Cortex of kidney (tissue), 1 donor: ENCODE data around the gene METAP1D.
A peak's percentile ranks its signal among the peaks of the same experiment; 100 is the strongest.
"Not testable (repeated sequence)": the region's sequence is repeated elsewhere in the genome, so short reads cannot be mapped to it uniquely, and the experiment has no call there.

ENCODE experiments used
- DNase-seq: peaks from one replicate; lab custom pipeline; 2025; lab: John Stamatoyannopoulos, UW

Gene METAP1D

DNA sequence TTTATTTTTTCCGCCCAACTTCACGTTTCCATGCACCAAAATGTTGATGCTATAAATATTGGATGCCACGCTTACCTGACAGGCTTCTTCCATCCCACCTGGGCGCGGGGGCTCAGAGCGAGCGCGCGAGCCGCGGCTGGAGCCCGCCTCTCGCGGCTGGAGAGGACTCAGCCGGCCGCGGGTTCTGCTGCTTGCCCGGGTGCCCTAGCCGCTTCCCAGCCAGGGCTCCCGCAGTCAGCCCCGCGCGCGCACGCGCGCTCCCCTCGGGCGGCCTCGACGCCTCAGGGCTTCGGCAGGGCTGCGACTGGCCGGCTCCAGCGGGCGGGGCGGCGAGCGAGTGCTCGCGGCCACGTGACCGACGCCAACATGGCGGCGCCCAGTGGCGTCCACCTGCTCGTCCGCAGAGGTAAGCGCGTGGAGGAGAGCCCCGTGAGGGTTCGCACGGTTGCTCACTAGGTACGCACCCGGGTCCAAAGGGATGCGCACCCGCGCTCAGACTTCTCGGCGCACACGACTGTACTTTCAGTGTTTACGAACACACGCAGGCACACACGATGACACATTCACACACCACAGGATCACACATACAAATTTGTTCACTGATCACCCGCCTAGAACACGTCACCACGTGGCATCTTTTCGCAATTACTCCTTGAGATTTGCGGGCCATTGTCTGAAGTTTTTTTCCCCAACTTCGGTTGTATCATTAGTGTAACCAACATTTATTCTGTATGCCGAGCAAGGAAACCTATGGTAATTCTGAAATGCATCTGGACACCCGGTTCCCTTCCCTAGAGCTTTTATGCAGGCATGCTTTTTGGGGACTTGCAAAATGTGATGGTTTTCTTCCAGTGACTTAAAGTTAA lies at the start of gene METAP1D:
Gene METAP1D (plus strand): TSS at position 350 of the 866 bp plus-strand sequence. CDS start 17 bp downstream, at position 367.
- DNase-seq: peak; percentile 14

DNA sequence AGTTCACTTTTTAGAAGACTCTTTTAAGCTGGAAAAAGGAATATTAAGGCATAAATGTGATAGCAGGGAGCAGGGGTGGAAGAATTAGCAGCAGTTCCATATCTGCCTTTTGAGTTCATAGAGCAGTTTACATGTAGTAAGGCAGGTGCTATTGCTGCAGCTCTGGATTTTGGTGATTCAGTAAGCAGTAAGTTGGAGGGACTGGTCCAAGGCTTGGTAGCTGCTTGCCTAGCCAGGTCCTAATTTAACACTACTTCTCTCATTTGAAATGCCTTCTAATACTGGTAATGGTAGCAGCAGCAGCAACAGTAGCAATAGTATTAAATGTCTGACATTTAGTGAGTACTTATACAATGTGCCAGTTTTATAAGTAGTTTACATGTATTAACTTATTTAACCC lies 47.5 kb upstream of the METAP1D start:
- no peak for DNase-seq

DNA sequence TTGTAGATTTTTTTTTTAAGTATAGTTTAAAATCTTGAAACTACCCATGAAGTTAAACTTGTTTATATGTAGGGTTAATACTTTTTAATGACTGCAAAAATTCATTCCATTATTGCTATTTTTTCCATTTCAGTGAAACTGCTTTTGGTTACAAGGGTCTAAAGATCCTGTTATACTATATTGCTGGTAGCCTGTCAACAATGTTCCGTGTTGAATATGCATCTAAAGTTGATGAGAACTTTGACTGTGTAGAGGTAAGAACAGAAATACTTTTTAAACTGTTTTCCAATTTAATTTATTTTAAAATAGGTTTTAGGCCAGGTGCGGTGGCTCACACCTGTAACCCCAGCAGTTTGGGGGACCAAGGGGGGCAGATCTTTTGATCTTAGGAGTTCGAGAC lies 47.0 kb upstream of the METAP1D start:
- DNase-seq: no peak

DNA sequence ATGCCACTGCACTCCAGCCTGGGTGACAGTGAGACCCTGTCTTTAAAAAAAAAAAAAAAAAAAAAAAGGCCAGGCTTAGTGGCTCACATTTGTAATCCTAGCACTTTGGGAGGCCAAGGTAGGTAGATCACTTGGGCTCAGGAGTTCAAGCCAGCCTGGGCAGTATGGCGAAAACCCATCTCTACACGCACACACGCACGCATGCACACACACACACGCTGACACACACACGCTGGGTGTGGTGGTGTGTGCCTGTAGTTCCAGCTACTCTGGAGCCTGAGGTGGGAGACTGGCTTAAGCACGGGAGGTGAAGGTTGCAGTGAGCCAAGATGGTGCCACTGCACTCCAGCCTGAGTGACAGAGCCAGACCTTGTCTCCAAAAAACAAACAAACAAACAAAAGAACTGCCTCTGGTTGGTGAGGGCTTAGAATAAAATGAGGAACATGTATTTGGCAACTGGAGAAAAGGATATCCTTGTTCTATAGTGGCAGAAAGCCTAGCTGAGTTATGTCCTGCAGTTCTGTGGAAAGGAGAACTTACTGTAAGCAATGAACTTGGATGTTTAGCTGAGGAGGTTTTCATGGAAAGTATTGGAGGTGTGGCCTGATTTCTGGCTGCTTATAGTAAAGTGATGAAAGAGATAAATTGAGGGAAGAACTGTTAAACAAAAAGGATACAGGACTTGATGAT lies 43.5 kb upstream of the METAP1D start:
- no peak for DNase-seq

DNA sequence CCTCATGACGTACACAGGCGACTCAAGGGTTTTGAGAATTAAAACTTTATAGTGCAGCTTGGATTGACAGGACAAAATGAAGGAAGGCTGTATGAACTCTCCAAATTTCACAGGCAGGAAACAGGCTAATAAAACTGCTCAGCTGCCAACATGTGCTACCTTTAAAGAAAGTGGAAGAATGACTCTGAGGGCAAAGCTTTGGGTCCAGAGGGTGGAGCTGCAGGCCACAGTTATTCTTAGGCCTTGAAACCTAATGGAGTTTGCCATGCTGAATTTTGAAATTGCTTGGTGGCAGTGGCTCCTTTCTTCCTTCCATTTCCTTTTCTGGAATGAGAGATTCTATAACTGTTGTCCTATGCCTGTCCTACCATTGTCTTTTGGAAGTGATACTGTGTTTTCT lies 42.7 kb upstream of the METAP1D start:
- DNase-seq: no peak

DNA sequence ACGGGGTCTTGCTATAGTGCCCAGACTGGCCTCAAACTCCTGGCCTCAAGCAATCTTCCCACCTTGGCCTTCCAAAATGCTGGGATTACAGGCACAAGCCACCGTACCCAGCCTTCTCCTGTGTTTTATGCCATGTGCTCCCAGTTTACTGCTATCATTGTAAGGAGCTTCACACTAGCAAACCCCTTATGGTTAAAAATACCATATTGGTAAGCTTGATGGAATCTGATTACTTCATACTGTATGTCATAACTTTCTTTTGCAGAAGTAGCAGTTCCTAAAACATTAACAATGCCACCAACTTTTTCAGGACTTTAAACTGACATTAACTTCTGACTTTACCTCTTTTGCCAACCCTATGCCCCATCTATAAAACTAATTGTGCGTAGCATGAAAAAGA lies 41.3 kb upstream of the METAP1D start:
- DNase-seq: no peak

DNA sequence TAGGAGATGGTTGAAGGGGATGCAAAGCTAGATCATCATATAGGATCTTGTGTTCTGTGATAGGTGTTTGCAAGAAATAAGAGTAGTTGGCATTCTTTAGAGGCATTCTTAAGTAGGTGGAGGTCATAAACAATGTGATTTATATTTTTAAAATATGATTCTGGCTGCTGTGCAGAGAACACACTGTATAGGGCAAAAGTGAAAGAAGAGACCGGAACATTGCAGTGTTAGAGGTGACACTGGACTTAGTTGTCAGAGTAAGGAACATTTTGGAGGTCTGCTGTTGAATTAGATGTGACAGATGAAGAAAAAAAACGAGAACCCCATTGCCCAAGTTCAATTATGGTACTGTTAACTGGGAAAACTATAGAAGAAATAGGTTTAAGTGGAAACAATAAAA lies 39.8 kb upstream of the METAP1D start:
- DNase-seq: no peak

DNA sequence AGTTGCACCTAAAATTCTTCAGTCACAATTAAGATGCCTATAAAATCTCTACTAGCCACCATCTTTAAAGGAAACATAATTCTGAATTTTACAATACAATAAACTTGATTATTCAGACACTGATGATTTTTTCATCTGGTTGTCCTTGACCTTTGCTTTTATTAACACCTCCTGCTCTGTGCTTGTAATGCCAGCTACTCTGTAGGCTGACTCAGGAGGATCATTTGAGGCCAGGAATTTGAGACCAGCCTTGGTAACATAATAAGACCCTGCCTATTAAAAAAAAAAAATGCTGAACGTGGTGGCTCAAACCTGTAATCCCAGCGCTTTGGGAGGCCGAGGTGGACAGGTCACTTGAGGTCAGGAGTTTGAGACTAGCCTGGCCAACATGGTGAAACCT lies 39.2 kb upstream of the METAP1D start:
- no peak for DNase-seq

DNA sequence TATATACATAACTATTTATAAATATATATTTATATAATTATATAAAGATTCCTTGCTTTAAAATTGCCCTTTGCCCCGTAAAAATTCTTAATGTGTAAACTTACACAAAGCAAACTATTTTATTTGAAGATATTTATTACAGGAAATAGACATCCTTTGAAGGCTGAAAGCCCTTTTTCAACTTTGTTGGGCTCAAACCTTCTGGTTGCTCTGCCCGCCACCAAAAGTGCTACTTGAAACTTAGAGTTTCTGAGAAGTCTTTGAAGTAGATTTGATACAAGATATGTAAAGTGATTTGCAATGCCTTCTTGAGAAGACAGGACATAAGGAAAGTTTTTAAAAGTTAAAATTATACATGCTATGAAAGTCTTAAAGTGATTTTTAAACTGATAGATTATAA lies 36.6 kb upstream of the METAP1D start:
- DNase-seq: no peak

DNA sequence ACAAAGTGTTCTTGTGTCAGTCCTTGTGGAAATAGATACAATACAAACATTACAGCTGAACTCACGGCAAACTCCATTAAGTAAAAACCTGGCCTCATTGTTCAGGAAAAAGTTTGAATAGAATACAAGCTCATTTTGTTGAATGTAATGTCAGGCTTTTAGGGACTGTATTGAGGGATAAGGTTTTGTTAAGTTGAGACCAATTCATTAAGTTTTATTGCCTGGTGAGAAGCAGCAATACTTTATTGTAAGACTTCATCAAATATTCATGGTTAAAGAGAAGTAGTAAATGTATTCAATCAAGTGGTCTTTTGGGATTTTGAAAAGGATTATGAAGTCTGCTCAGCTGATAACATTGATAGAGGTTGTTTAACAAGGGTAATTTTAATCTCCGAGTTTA lies 35.4 kb upstream of the METAP1D start:
- no peak for DNase-seq

DNA sequence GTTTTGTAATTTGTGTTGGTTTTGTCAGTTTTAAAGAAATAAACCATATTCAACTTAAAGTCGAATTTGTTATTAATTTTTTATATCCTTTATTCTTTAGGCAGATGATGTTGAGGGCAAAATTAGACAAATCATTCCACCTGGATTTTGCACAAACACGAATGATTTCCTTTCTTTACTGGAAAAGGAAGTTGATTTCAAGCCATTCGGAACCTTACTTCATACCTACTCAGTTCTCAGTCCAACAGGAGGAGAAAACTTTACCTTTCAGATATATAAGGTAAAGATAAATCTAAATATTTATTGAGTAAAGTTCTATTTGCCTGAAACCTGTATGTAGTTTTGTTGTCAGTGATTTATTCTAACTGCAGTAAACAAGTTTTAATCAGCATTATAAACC lies 34.5 kb upstream of the METAP1D start:
- no peak for DNase-seq

DNA sequence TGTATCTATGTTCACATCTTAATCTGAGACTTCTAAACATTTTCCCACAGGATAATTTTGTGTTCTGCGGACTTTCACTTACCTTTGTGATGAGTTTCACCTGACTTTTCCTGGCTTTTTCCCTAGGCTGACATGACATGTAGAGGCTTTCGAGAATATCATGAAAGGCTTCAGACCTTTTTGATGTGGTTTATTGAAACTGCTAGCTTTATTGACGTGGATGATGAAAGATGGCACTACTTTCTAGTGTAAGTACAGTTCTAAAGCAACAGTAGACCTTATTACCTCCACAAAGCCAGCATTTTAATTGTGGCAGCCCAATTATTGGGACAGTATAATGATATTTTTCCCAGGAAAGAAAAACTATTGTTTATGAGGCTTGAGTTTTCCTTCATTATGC lies 34.1 kb upstream of the METAP1D start:
- no peak for DNase-seq

DNA sequence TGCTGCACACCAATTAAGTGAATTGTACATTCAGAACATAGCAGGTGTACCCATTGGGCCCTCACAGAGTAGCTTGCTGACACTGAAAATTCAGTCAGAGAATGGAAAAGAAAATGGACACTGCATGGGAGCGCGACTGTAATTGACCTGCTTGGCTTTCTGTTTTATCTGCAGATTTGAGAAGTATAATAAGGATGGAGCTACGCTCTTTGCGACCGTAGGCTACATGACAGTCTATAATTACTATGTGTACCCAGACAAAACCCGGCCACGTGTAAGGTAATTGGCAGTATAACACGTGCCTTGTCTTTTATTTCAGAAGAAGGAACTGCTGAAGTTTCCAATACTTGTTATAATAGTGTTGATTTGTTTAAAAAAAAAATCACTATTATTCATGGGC lies 33.5 kb upstream of the METAP1D start:
- no peak for DNase-seq

DNA sequence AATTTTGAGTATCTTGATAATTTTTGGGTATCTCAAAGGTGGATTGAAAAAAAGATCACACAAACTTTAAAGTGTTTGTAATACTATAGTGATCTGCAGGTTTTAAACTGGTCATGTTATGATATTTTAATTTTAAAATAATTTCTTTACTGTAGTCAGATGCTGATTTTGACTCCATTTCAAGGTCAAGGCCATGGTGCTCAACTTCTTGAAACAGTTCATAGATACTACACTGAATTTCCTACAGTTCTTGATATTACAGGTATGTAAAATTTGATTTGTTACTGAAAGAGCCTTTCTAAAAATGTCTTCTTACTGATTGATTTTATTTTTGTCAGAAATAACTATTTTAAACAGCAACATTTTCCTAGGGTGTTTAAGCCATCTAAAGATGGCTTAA lies 33.1 kb upstream of the METAP1D start:
- DNase-seq: no peak

DNA sequence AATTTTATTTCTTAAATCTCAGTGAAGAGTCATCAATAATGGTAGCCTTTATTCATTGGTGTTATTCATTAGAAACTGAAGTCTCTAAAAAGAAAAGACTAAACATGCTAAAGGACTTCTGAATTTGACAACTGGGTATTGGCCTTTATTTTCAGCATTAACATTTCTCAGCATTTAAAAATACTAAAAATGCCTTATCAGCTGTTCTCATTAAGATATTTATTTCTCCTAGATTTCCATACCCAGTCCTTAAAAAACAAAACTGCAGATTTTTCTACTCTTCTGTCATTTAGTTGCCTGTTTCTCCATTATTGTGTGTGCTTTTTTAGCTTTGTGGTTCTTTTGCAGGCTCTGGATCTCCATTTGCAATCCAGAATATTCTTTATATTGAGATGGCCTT lies 31.2 kb upstream of the METAP1D start:
- no peak for DNase-seq

DNA sequence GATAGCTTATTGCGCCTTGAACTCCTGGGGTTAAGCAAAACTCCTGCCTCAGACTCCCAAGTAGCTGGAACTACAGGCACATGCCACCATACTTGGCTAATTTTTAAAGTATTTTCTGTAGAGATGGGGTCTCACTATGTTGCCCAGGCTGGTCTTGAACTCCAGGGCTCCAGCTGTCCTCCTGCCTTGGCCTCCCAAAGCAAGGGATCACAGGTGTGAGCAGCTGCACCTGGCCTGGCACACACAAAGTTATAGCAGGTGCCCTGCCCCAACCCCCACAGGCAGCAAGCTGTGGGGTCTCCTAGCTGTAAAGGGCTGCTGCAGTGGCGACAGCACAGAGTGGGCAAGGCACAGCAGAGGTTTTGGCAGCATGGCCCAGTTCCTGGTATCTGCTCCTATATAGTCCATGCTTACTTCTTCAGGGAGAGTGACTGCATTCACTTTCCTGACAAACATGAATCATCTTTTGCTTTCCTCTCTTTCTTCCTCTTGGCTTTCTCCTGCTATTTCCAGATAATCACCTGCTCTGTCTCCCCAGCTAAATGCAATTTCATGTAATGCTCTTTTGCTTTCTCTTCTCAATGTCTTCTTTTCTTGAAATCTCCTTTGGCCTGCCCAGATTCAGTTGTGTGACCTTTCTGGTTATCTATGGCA lies 27.3 kb upstream of the METAP1D start:
- no peak for DNase-seq

DNA sequence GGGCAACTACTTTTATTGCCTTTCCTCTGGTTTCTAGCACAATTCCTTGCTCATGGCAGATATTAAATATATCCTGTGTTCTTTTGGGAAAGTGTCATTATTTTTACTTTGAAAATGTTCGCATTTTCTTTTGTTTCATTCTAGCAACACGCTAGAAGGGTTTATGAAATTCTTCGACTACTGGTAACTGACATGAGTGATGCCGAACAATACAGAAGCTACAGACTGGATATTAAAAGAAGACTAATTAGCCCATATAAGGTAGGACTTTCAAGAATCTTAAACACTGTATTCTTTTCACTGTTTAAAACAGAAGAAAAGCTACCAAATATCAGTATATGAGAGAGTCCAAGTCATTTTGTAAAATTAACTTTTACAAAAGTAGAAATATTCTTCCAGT lies 20.6 kb upstream of the METAP1D start:
- DNase-seq: no peak

DNA sequence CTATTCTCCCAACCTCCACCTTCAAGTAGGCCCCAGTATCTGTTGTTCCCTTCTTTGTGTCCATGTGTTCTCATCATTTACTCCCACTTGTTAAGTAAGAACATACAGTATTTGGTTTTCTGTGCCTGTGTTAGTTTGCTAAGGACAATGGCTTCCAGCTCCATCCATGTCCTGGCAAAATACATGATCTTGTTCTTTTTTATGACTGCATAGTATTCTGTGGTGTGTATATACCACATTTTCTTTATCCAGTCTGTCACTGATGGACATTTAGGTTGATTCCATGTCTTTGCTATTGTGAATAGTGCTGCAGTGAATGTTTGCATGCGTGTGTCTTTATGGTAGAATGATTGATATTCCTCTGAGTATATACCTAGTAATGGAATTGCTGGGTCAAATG lies 15.8 kb upstream of the METAP1D start:
- not testable (repeated sequence) for DNase-seq

DNA sequence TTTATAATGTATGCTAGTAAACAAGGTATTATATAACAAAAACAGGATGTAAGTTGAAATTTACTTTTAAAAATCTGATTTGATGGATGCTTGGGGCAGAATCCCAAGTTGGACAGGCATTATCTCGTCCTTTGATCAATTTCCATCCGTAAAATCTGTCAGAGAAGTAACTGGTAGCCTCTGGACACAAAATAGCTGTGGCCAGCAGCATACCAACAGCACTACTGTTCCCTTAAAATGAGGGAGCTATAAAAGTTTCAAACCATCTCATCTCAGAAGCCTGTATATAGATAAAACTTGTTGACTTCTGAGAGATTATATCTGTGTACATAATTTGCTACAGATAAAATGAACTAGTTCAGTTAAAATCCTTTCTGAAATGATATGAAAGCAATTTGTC lies 14.7 kb upstream of the METAP1D start:
- DNase-seq: no peak

DNA sequence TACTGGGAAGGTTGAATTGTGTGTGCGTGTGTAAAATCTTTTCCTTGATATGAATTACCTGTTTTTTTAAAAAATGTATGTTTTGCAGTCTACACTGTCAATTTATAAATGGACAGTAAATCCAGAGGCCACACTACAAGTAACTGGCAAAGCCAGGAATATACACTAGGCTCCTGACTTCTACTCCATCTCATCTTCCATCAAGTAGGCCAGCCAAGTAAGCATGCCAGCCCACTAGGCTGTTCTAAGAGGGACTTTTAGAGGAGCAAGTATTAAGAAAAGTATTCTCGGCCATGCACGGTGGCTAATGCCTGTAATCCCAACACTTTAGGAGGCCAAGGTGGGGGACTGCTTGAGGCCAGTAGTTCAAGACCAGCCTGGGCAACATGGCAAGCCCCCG lies 13.0 kb upstream of the METAP1D start:
- DNase-seq: no peak

DNA sequence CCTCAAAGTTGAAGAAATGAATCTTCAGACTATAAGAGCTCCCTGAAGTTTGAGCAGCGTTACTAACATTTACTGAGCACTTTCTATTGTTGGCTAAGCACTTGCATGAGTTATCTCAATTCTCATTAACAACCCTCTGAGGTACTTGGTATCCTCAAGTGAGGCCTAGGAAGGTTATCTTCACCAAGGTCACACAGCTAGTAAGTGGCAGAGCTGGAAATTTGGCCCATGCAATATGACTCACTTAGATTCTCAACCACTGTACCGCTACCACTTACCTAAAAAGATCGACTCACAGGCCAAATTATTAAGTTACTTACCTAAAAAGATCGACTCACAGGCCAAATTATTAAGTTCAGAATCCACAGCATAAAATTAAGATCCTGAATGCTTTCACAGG lies 8.7 kb upstream of the METAP1D start:
- no peak for DNase-seq

DNA sequence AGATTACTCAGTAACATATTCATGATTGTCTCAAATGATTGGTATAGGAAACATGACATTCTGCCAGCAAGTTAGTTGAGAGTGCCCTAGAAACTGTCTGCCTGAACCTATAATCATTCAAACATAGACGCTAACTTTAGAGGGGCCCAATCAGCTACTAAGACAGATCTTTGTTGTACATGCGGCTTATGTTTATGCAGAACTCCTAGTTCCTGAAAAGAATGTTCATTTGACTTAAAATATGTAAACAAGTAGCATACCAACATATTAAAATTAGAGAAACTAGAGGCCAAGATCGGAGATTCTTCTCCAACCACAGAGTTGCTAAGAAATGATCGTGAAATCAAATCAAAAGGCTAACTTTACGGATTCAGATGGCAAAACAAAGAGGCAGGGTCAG lies 4.2 kb upstream of the METAP1D start:
- DNase-seq: no peak

DNA sequence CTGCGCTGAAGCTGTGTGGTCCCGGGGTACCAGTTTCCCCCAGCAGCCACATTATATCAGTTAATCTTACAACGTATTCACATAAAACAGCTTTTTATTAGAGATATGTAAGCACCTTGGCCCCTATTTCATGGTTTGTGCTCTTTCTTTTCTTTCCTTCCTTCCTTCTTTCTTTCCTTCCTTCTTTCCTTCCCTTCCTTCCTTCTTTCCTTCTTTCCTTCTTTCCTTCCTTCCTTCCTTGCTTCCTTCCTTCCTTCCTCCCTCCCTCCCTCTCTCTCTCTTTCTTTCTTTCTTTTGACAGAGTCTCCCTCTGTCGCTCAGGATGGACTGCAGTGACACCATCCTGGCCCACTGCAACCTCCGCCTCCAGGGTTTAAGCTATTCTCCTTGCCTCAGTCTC lies 3.7 kb upstream of the METAP1D start:
- no peak for DNase-seq
